Measurements from ENCODE around the gene TRABD2B. TPM values are rescaled to one million over a fixed set of nuclear protein-coding genes. Genes with fewer than 3 reads are reported as not detected.

Gene TRABD2B
- total RNA-seq, 1 experiment from 2014 or later: 2.0 TPM

- Histone ChIP-seq H3K27me3 (ENCODE audit: control insufficient read depth, insufficient read depth, low read length) (peaks cover 50% of the 10 kb centered on the region), H3K4me3 (ENCODE audit: insufficient read depth, low read depth, low read length) (no peak overlapping the region), H3K36me3 (replicated peaks; ENCODE audit: control insufficient read depth, insufficient read depth, low read length) (no peaks in the 10 kb centered on the region)
- no peak for DNase-seq
Observed at GRCh38 chr1:47713975-47714767, 283.0 kb downstream of the TRABD2B start.

GRCh38 chr1:47713333-47713953 is 283.7 kb downstream of the TRABD2B start:
- peaks cover 57% of the 10 kb centered on the region for H3K27me3 ChIP-seq (ENCODE audit: control insufficient read depth, insufficient read depth, low read length)
- no peak for DNase-seq
- H3K4me3 ChIP-seq (ENCODE audit: insufficient read depth, low read depth, low read length): no peak overlapping the region
- H3K36me3 ChIP-seq (replicated peaks; ENCODE audit: control insufficient read depth, insufficient read depth, low read length): no peaks in the 10 kb centered on the region

- H3K4me3 ChIP-seq (ENCODE audit: insufficient read depth, low read depth, low read length): no peak overlapping the region
- no peak for DNase-seq
- H3K36me3 ChIP-seq (replicated peaks; ENCODE audit: control insufficient read depth, insufficient read depth, low read length): no peaks in the 10 kb centered on the region
- H3K27me3 ChIP-seq (ENCODE audit: control insufficient read depth, insufficient read depth, low read length): peaks cover 61% of the 10 kb centered on the region
Observed at GRCh38 chr1:47712596-47713299, 284.4 kb downstream of the TRABD2B start.

- H3K36me3 ChIP-seq (replicated peaks; ENCODE audit: control insufficient read depth, insufficient read depth, low read length): no peaks in the 10 kb centered on the region
- no peak overlapping the region for H3K4me3 ChIP-seq (ENCODE audit: insufficient read depth, low read depth, low read length)
- peaks cover 67% of the 10 kb centered on the region for H3K27me3 ChIP-seq (ENCODE audit: control insufficient read depth, insufficient read depth, low read length)
- DNase-seq: no peak
Observed at GRCh38 chr1:47711848-47712492, 285.2 kb downstream of the TRABD2B start.

- H3K36me3 ChIP-seq (replicated peaks; ENCODE audit: control insufficient read depth, insufficient read depth, low read length): no peaks in the 10 kb centered on the region
- H3K4me3 ChIP-seq (ENCODE audit: insufficient read depth, low read depth, low read length): no peak overlapping the region
- DNase-seq: no peak
- peaks cover 71% of the 10 kb centered on the region for H3K27me3 ChIP-seq (ENCODE audit: control insufficient read depth, insufficient read depth, low read length)
Observed at GRCh38 chr1:47711184-47711847, 285.9 kb downstream of the TRABD2B start.

Other genes with a start within 250 kb of the TRABD2B start
- 6.4 and 6.7 TPM in 2 replicates for gene SLC5A9, start 225.3 kb upstream of the TRABD2B start, total RNA-seq (2014; rRNA removed; shearing (Covaris generic))

Data from H7 (cell line).